Esophagus muscularis mucosa (tissue), 4 donors: ENCODE results near the gene PAQR7. TPM values are rescaled to one million over a fixed set of nuclear protein-coding genes. Genes with fewer than 3 reads are reported as not detected.

Source experiments
- DNase-seq: peaks from one replicate; pipeline ENCODE4 v3.0.0-alpha.2; 2017; ENCODE audit errors: extremely low spot score
- H3K27ac ChIP-seq, 4 donors: fragments of 200-600 bp; sonication (generic); replicated peaks in 1 of 4; 1 replicate in 3 of 4; 2 replicates in 1 of 4; pipeline ENCODE4 v1.5.1; 2016 to 2019; ENCODE audit warnings: mild to moderate bottlenecking in 1 of 4
- H3K27me3 ChIP-seq, 4 donors: fragments of 200-600 bp; sonication (generic); one replicate each; pipeline versions ENCODE4 v1.5.1 to v1.6.0; 2016 to 2019
- H3K36me3 ChIP-seq, 4 donors: fragments of 200-600 bp; sonication (generic); one replicate each; pipeline ENCODE4 v1.5.1; 2016 to 2019
- H3K4me1 ChIP-seq, 4 donors: fragments of 200-600 bp; sonication (generic); one replicate each; pipeline ENCODE4 v1.5.1; 2016 to 2019
- H3K4me3 ChIP-seq, 4 donors: fragments of 200-600 bp; sonication (generic); 1 replicate in 2 of 4; 2 replicates in 2 of 4; pipeline ENCODE4 v1.5.1; 2016 to 2019; ENCODE audit warnings: mild to moderate bottlenecking in 4 of 4, moderate library complexity in 1 of 4
- H3K9me3 ChIP-seq, 4 donors: fragments of 200-600 bp; sonication (generic); 1 replicate in 3 of 4; 2 replicates in 1 of 4; pipeline ENCODE4 v1.5.1; 2016 to 2019
- EP300 ChIP-seq: sonication (generic); formaldehyde crosslinking; IDR thresholded peaks from one replicate; pipeline ENCODE4 v1.6.1; 2017; ENCODE audit warnings: antibody characterized with exemption
- POLR2A ChIP-seq: fragments of 450-650 bp; IDR thresholded peaks from one replicate; pipeline ENCODE4 v1.6.1; 2017; ENCODE audit warnings: antibody characterized with exemption, moderate library complexity, mild to moderate bottlenecking, low read depth
- POLR2AphosphoS5 ChIP-seq, 2 donors: sonication (generic); formaldehyde crosslinking; IDR thresholded peaks; one replicate each; pipeline ENCODE4 v1.6.1; 2017; ENCODE audit warnings: antibody characterized with exemption in 2 of 2
- WGBS: methylation state at CpG from one replicate; pipeline ENCODE4 v1.1.5; 2018; 5-methylcytosine and 5-hydroxymethylcytosine counted together
- intact Hi-C: fragments of 100-400 bp; cut with DNase I; formaldehyde crosslinking; loops from one replicate; pipeline ENCODE4 v1.15.1; 2023
- total RNA-seq, 4 donors: library from RNA; depleted of rRNA; stranded (reverse); fragments of >200 nt; gene quantifications; one replicate each; pipeline versions ENCODE4 v1.1.0 to v1.2.1, GENCODE V29; 2016
- TF ChIP-seq, protein P1 (sequence below), 3 experiments: fragments of 200-600 bp in 2 of 3; fragments of 450-650 bp in 1 of 3; sonication (generic) in 2 of 3; IDR thresholded peaks; one replicate each; pipeline ENCODE4 v1.5.1; 2017 to 2019; ENCODE audit warnings: antibody characterized with exemption in 3 of 3, mild to moderate bottlenecking in 2 of 3, moderate library complexity in 1 of 3

PAQR7 gene
- total RNA-seq, 4 donors from 2014 or later: 4.6 to 9.3 (median 8.0) TPM

DNA sequence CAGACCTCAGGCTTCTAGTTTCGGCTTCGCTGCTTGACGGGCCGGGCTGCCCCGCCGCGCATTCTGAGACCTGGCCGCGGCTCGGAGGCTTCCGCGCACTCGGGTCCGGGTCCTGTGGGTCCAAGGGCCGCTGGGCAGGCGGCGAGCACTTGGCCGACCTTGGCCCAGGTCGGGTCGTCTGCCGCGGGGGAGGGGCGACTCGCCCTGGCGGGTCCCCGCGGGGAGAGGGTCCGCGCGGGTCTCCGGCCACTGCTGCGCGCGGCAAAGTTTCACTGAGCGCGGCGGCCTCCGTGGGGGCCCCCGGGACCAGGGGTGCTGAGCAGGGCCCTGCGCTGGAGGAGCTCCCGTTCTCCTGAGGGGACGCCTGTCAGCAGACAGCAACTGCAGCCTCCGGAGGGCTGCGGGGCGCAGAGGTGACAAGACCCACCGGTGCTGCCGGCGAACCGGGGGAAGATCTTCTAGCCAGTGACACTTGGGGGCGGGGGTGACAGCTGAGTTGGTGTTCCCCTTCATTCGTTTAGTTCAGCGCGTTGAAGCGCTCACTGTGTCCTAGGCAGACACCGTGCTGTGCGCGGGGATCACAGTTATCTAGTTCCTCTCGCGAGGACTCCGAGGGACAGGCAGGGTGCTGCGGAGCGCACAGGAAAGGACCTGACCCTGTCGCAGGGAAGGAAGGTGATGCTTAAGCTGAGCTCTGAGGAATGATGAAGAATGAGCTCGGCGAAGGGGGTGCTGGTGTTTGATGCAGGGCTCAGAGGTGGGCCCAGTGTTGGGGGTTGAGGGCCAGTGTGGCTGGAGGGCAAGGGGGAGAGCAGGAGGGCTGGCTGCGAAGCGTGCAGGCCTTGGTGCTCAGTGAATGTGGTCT is 55.0 kb downstream of the PAQR7 start:
- peaks cover 30 to 63% (median 45%) of the 10 kb centered on the region in 4 donors for H3K4me1 ChIP-seq
- no peaks in the 10 kb centered on the region for H3K27me3 ChIP-seq
- TF ChIP-seq POLR2AphosphoS5 (IDR thresholded peaks at IDR 0.05): peak in 1 of 2 donors; percentile 36
- TF ChIP-seq POLR2A: no peak
- H3K9me3 ChIP-seq: no peaks in the 10 kb centered on the region
- intact Hi-C loops: loop anchor here (5.0 kb wide), 2 partner anchors 77 to 177 kb away; partner anchors contain the start of gene PAFAH2
- H3K27ac ChIP-seq: peak overlapping the region; percentile 89 to 96 (median 92)
- H3K36me3 ChIP-seq: peaks cover 6 to 29% (median 18%) of the 10 kb centered on the region in 4 donors
- H3K4me3 ChIP-seq: peak overlapping the region; percentile 80 to 91 (median 89)
- no peak for DNase-seq
- WGBS: 2% methylated on average over 29 of the region's 67 CpGs

DNA sequence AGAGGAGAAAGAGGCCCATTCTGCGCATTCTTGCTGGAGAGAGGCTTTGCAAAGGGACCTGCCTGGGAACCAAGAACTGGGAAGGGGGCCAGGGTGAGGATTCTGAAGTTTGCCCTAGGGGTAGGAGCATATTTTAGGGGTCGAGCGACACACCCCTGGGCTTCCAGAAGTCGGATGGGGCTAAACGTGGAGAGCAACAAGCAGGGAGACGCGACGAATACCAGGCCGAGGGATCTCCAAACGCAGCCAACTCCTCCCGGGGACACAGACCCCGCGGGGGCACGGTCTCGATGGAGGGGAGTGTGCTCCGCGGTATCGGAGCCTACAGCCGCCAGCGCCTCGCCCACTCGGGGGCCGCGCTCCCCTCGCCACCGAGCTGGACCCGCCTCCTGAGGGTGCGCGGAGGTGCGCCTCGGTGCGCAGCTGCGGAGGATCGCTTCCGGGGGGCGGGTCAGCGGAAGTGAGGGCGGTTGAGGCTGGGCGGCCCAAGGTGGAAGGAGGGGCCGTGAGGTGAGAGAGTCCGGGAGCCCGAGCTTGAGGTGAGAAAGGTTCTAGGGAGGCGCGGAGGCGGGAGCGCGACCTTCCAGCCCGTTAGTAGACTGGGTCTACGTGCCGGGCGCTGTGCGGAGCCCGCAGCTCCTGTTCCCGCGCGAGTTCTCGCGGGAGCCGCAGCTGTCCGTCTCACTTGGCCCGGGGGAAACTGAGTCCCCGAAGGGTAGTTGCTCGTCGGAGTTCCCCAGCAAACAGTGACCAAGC is 55.8 kb downstream of the PAQR7 start, which contains the start of gene MTFR1L:
Gene MTFR1L (plus strand): TSS at position 464 of the 756 bp plus-strand sequence. CDS start 3,151 bp downstream, outside the sequence.
- no peaks in the 10 kb centered on the region for H3K9me3 ChIP-seq
- H3K27me3 ChIP-seq: no peaks in the 10 kb centered on the region
- peaks cover 28 to 60% (median 44%) of the 10 kb centered on the region in 4 donors for H3K4me1 ChIP-seq
- intact Hi-C loops: loop anchor here (5.0 kb wide), 2 partner anchors 78 to 178 kb away; partner anchors contain the start of gene PAFAH2
- peak within 1 kb of the TSS; percentile 89 to 96 (median 92) for H3K27ac ChIP-seq
- H3K36me3 ChIP-seq: peaks cover 9 to 34% (median 26%) of the 10 kb centered on the region in 4 donors
- TF ChIP-seq POLR2A: peak; percentile 65
- TF ChIP-seq POLR2AphosphoS5 (IDR thresholded peaks at IDR 0.05): peak; percentile 95 to 98
- TF ChIP-seq, protein P1, sequence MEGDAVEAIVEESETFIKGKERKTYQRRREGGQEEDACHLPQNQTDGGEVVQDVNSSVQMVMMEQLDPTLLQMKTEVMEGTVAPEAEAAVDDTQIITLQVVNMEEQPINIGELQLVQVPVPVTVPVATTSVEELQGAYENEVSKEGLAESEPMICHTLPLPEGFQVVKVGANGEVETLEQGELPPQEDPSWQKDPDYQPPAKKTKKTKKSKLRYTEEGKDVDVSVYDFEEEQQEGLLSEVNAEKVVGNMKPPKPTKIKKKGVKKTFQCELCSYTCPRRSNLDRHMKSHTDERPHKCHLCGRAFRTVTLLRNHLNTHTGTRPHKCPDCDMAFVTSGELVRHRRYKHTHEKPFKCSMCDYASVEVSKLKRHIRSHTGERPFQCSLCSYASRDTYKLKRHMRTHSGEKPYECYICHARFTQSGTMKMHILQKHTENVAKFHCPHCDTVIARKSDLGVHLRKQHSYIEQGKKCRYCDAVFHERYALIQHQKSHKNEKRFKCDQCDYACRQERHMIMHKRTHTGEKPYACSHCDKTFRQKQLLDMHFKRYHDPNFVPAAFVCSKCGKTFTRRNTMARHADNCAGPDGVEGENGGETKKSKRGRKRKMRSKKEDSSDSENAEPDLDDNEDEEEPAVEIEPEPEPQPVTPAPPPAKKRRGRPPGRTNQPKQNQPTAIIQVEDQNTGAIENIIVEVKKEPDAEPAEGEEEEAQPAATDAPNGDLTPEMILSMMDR (IDR thresholded peaks at IDR 0.05): peak in 1 of 3 experiments; percentile 14
- TF ChIP-seq EP300: no peak
- H3K4me3 ChIP-seq: peak within 1 kb of the TSS; percentile 80 to 91 (median 89)
- WGBS: 8% methylated on average over 5 of the region's 64 CpGs
- peak; percentile 95 for DNase-seq

- no peak for DNase-seq
- Histone ChIP-seq H3K27me3 (no peaks in the 10 kb centered on the region), H3K9me3 (no peaks in the 10 kb centered on the region), H3K4me3 (peak overlapping the region in 2 of 4 donors; percentile 80 to 89), H3K27ac (peak overlapping the region; percentile 89 to 96 (median 92)), H3K4me1 (peaks cover 28 to 49% (median 40%) of the 10 kb centered on the region in 4 donors), H3K36me3 (peaks cover 18 to 38% (median 33%) of the 10 kb centered on the region in 4 donors)
- 67% methylated on average over 6 of the region's 6 CpGs for WGBS
- intact Hi-C loops: no loop called here
- TF ChIP-seq POLR2AphosphoS5 (IDR thresholded peaks at IDR 0.05): peak in 1 of 2 donors; percentile 5
- no peak for TF ChIP-seq POLR2A
- TF ChIP-seq, protein P1 (IDR thresholded peaks at IDR 0.05): no peak
- no peak for TF ChIP-seq EP300
Measured at GRCh38 chr1:25818569-25818968, 56.9 kb downstream of the PAQR7 start.

DNA sequence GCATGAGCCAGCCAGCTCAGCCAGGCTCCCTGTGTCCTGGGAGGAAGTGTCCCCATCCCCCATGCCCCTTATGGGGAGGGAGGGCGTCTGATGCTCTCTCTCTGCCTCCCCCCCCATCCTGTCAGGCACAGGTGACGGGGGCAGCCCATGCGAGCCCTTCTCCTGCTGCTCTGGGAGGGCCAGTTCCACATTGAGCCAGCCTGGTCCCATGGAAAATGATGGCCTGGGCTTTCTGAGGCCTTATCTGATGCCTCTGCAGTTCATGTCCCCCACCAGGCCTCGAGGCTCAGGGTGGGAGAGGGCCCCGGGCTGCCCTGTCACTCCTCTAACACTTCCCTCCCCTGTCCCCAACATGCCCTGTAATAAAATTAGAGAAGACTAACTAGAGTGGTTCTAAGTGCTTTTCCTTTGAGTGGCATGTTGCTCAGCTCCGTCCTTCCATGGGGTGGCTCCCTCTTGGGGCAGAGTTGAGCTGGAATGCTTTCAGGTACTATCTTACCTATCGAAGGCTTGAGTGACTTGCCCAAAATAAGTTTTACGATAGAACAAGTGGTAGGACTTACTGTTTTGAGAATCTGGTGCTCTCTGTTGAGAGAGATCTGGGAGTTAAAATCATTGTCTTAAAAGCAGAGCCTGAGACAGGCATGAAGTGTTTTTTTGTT is 57.5 kb downstream of the PAQR7 start:
- Histone ChIP-seq H3K4me3 (no peak overlapping the region), H3K9me3 (no peaks in the 10 kb centered on the region), H3K27ac (peak overlapping the region in 3 of 4 donors; percentile 89 to 96 (median 94)), H3K4me1 (peaks cover 27 to 43% (median 37%) of the 10 kb centered on the region in 4 donors), H3K27me3 (no peaks in the 10 kb centered on the region), H3K36me3 (peaks cover 18 to 40% (median 39%) of the 10 kb centered on the region in 4 donors)
- intact Hi-C loops: no loop called here
- TF ChIP-seq EP300: no peak
- TF ChIP-seq, protein P1 (IDR thresholded peaks at IDR 0.05): no peak
- no peak for TF ChIP-seq POLR2AphosphoS5 (IDR thresholded peaks at IDR 0.05)
- TF ChIP-seq POLR2A: no peak
- 44% methylated on average over 7 of the region's 8 CpGs for WGBS
- DNase-seq: no peak
